ENCODE results near the gene C1orf216. TPM values are rescaled to one million over a fixed set of nuclear protein-coding genes. Genes with fewer than 3 reads are reported as not detected.

The C1orf216 gene
- total RNA-seq, 1 experiment from 2014 or later = 13.4 TPM

- intact Hi-C loops (cut with micrococcal nuclease) = no loop called here
- Histone ChIP-seq H3K9me2 (replicated peaks; ENCODE audit: low read length) (no peaks in the 10 kb centered on the region), H3K79me2 (ENCODE audit: low read length) (no peaks in the 10 kb centered on the region), H2AFZ (ENCODE audit: low read length) (no peak overlapping the region), H3K4me2 (ENCODE audit: low read length) (no peak overlapping the region), H3K4me3 (ENCODE audit: low read length) (no peak overlapping the region), H3K9ac (ENCODE audit: low read length) (no peak overlapping the region), H3K27me3 (ENCODE audit: low read length) (peaks cover 21% of the 10 kb centered on the region), H4K20me1 (ENCODE audit: low read length) (no peaks in the 10 kb centered on the region), H3F3A (ENCODE audit: low read length, unreplicated experiment) (no peaks in the 10 kb centered on the region), H3K27ac (ENCODE audit: low read length) (no peak overlapping the region), H3K4me1 (ENCODE audit: insufficient read depth, low read length) (no peaks in the 10 kb centered on the region), H3K36me3 (ENCODE audit: low read depth, low read length) (no peaks in the 10 kb centered on the region), H3K9me3 (ENCODE audit: low read length) (no peaks in the 10 kb centered on the region)
- POLR2A ChIA-PET (ENCODE audit: unreplicated experiment) = no interaction called here
- no peak for ATAC-seq
- no TSS peak for BruUV-seq (replicated peaks)
- DNase-seq = no peak
- TF ChIP-seq CTCF (conservative IDR thresholded peaks at IDR 0.05; ENCODE audit: low read depth, low read length) (no peak), EZH2phosphoT487 (IDR thresholded peaks at IDR 0.05; ENCODE audit: borderline replicate concordance, low read length) (no peak), EZH2 (IDR thresholded peaks at IDR 0.05; ENCODE audit: low read length, unreplicated experiment) (no peak)
- CTCF ChIA-PET = no interaction called here
Observed at GRCh38 chr1:35668506-35668905, 50.2 kb downstream of the C1orf216 start.

GRCh38 chr1:35666916-35667315 is 51.8 kb downstream of the C1orf216 start:
- H3K9ac ChIP-seq (ENCODE audit: low read length) = no peak overlapping the region
- intact Hi-C loops (cut with micrococcal nuclease) = no loop called here
- no peak overlapping the region for H3K27ac ChIP-seq (ENCODE audit: low read length)
- ChIA-PET POLR2A (ENCODE audit: unreplicated experiment) (no interaction called here), CTCF (no interaction called here)
- no peaks in the 10 kb centered on the region for H4K20me1 ChIP-seq (ENCODE audit: low read length)
- peaks cover 21% of the 10 kb centered on the region for H3K27me3 ChIP-seq (ENCODE audit: low read length)
- BruUV-seq (replicated peaks) = no TSS peak
- no peaks in the 10 kb centered on the region for H3F3A ChIP-seq (ENCODE audit: low read length, unreplicated experiment)
- H3K4me2 ChIP-seq (ENCODE audit: low read length) = no peak overlapping the region
- DNase-seq (no peak), ATAC-seq (no peak)
- no peaks in the 10 kb centered on the region for H3K36me3 ChIP-seq (ENCODE audit: low read depth, low read length)
- H2AFZ ChIP-seq (ENCODE audit: low read length) = no peak overlapping the region
- H3K9me2 ChIP-seq (replicated peaks; ENCODE audit: low read length) = no peaks in the 10 kb centered on the region
- H3K79me2 ChIP-seq (ENCODE audit: low read length) = no peaks in the 10 kb centered on the region
- no peaks in the 10 kb centered on the region for H3K9me3 ChIP-seq (ENCODE audit: low read length)
- no peaks in the 10 kb centered on the region for H3K4me1 ChIP-seq (ENCODE audit: insufficient read depth, low read length)
- H3K4me3 ChIP-seq (ENCODE audit: low read length) = no peak overlapping the region
- TF ChIP-seq EZH2phosphoT487 (IDR thresholded peaks at IDR 0.05; ENCODE audit: borderline replicate concordance, low read length) (no peak), EZH2 (IDR thresholded peaks at IDR 0.05; ENCODE audit: low read length, unreplicated experiment) (no peak), CTCF (conservative IDR thresholded peaks at IDR 0.05; ENCODE audit: low read depth, low read length) (no peak)

- H3K27ac ChIP-seq (ENCODE audit: low read length) = no peak overlapping the region
- H4K20me1 ChIP-seq (ENCODE audit: low read length) = no peaks in the 10 kb centered on the region
- H3K27me3 ChIP-seq (ENCODE audit: low read length) = peaks cover 21% of the 10 kb centered on the region
- no peaks in the 10 kb centered on the region for H3K9me3 ChIP-seq (ENCODE audit: low read length)
- no peak overlapping the region for H3K9ac ChIP-seq (ENCODE audit: low read length)
- no peak overlapping the region for H3K4me3 ChIP-seq (ENCODE audit: low read length)
- no peaks in the 10 kb centered on the region for H3K36me3 ChIP-seq (ENCODE audit: low read depth, low read length)
- no peak for ATAC-seq
- TF ChIP-seq EZH2phosphoT487 (IDR thresholded peaks at IDR 0.05; ENCODE audit: borderline replicate concordance, low read length) (no peak), CTCF (conservative IDR thresholded peaks at IDR 0.05; ENCODE audit: low read depth, low read length) (no peak), EZH2 (IDR thresholded peaks at IDR 0.05; ENCODE audit: low read length, unreplicated experiment) (no peak)
- ChIA-PET POLR2A (ENCODE audit: unreplicated experiment) (no interaction called here), CTCF (interaction anchor here (0.6 kb wide), 1 partner anchor 48 kb away, joined by 3 read pairs; no protein-coding TSS in a partner anchor)
- no TSS peak for BruUV-seq (replicated peaks)
- no peaks in the 10 kb centered on the region for H3K9me2 ChIP-seq (replicated peaks; ENCODE audit: low read length)
- intact Hi-C loops (cut with micrococcal nuclease) = no loop called here
- no peak overlapping the region for H3K4me2 ChIP-seq (ENCODE audit: low read length)
- no peak for DNase-seq
- no peaks in the 10 kb centered on the region for H3K4me1 ChIP-seq (ENCODE audit: insufficient read depth, low read length)
- H3F3A ChIP-seq (ENCODE audit: low read length, unreplicated experiment) = no peaks in the 10 kb centered on the region
- no peaks in the 10 kb centered on the region for H3K79me2 ChIP-seq (ENCODE audit: low read length)
- H2AFZ ChIP-seq (ENCODE audit: low read length) = no peak overlapping the region
Observed at GRCh38 chr1:35666216-35666615, 52.5 kb downstream of the C1orf216 start.

Other genes with a start within 250 kb of the C1orf216 start
- 20.9 and 26.7 TPM in 2 replicates for gene KIAA0319L, start 161.5 kb downstream of the C1orf216 start, total RNA-seq (2014; rRNA removed)
- gene NCDN, start 161.1 kb downstream of the C1orf216 start, total RNA-seq (2014; rRNA removed) = 25.2 and 30.2 TPM in 2 replicates
- 0.26 and 1.4 TPM in 2 replicates for gene TFAP2E, start 145.6 kb downstream of the C1orf216 start, total RNA-seq (2014; rRNA removed)
- gene PSMB2, start 77.4 kb downstream of the C1orf216 start, total RNA-seq (2014; rRNA removed) = 61.2 and 88.7 TPM in 2 replicates
- 21.5 and 29.5 TPM in 2 replicates for gene CLSPN, start 51.1 kb upstream of the C1orf216 start, total RNA-seq (2014; rRNA removed)
- 5.9 and 7.7 TPM in 2 replicates for gene AGO4, start 89.1 kb upstream of the C1orf216 start, total RNA-seq (2014; rRNA removed)
- gene AGO1, start 164.3 kb upstream of the C1orf216 start, total RNA-seq (2014; rRNA removed) = 15.4 and 17.0 TPM in 2 replicates
- gene AGO3, start 212.2 kb upstream of the C1orf216 start, total RNA-seq (2014; rRNA removed) = 17.7 and 26.3 TPM in 2 replicates